ENCODE data around the gene GDI1. TPM values are rescaled to one million over a fixed set of nuclear protein-coding genes. Genes with fewer than 3 reads are reported as not detected.

GDI1 gene
- total and polyA plus RNA-seq, 9 donors: 72.8 to 188 (median 116) TPM

- Histone ChIP-seq H3K4me1 (ENCODE audit: insufficient read depth) (no peaks in the 10 kb centered on the region), H3K4me3 (no peak overlapping the region), H3K9me3 (no peaks in the 10 kb centered on the region), H3K36me3 (no peaks in the 10 kb centered on the region), H3K27ac (no peak overlapping the region), H3K27me3 (no peaks in the 10 kb centered on the region)
- no peak for DNase-seq
- WGBS, 3 donors: 85 to 91% (median 87%) methylated on average over 12 of the region's 12 CpGs
- intact Hi-C loops (cut with DNase I): no loop called here
- no peak for TF ChIP-seq EP300 (IDR thresholded peaks at IDR 0.05)
- no peak for TF ChIP-seq CTCF (IDR thresholded peaks at IDR 0.05)
- no peak for TF ChIP-seq POLR2A (IDR thresholded peaks at IDR 0.05)
These were observed 9.5 kb downstream of the GDI1 start for GRCh38 chrX:154446430-154446829.

- TF ChIP-seq EP300 (IDR thresholded peaks at IDR 0.05) (no peak), POLR2A (IDR thresholded peaks at IDR 0.05) (no peak), CTCF (IDR thresholded peaks at IDR 0.05) (no peak)
- H3K27ac ChIP-seq: no peak overlapping the region
- WGBS, 3 donors: 80 to 87% (median 85%) methylated on average over 14 of the region's 14 CpGs
- H3K9me3 ChIP-seq: no peaks in the 10 kb centered on the region
- no peaks in the 10 kb centered on the region for H3K36me3 ChIP-seq
- H3K27me3 ChIP-seq: no peaks in the 10 kb centered on the region
- DNase-seq: no peak
- no peaks in the 10 kb centered on the region for H3K4me1 ChIP-seq (ENCODE audit: insufficient read depth)
- H3K4me3 ChIP-seq: no peak overlapping the region
- intact Hi-C loops (cut with DNase I): no loop called here
These were observed 11.5 kb downstream of the GDI1 start for GRCh38 chrX:154448484-154448883.

GRCh38 chrX:154449618-154450017 is 12.7 kb downstream of the GDI1 start:
- no peaks in the 10 kb centered on the region for H3K36me3 ChIP-seq
- H3K4me3 ChIP-seq: no peak overlapping the region
- no peak for DNase-seq
- no peaks in the 10 kb centered on the region for H3K9me3 ChIP-seq
- no peaks in the 10 kb centered on the region for H3K27me3 ChIP-seq
- intact Hi-C loops (cut with DNase I): no loop called here
- TF ChIP-seq POLR2A (IDR thresholded peaks at IDR 0.05) (no peak), EP300 (IDR thresholded peaks at IDR 0.05) (no peak), CTCF (IDR thresholded peaks at IDR 0.05) (no peak)
- 87 to 89% (median 87%) methylated on average over 18 of the region's 18 CpGs for WGBS, 3 donors
- H3K27ac ChIP-seq: no peak overlapping the region
- H3K4me1 ChIP-seq (ENCODE audit: insufficient read depth): no peaks in the 10 kb centered on the region

- intact Hi-C loops (cut with DNase I): no loop called here
- Histone ChIP-seq H3K4me1 (ENCODE audit: insufficient read depth) (no peaks in the 10 kb centered on the region), H3K27ac (no peak overlapping the region), H3K27me3 (no peaks in the 10 kb centered on the region), H3K4me3 (no peak overlapping the region), H3K9me3 (no peaks in the 10 kb centered on the region), H3K36me3 (no peaks in the 10 kb centered on the region)
- TF ChIP-seq CTCF (IDR thresholded peaks at IDR 0.05) (no peak), POLR2A (IDR thresholded peaks at IDR 0.05) (no peak), EP300 (IDR thresholded peaks at IDR 0.05) (no peak)
- DNase-seq: no peak
- WGBS, 3 donors: 87 to 90% (median 89%) methylated on average over 17 of the region's 17 CpGs
These were observed 13.4 kb downstream of the GDI1 start for GRCh38 chrX:154450312-154450711.

GRCh38 chrX:154452823-154453222 is 15.9 kb downstream of the GDI1 start:
- H3K4me3 ChIP-seq: no peak overlapping the region
- DNase-seq: no peak
- H3K4me1 ChIP-seq (ENCODE audit: insufficient read depth): no peaks in the 10 kb centered on the region
- no peaks in the 10 kb centered on the region for H3K27me3 ChIP-seq
- H3K36me3 ChIP-seq: no peaks in the 10 kb centered on the region
- 89 to 91% (median 90%) methylated on average over 9 of the region's 9 CpGs for WGBS, 3 donors
- no peak overlapping the region for H3K27ac ChIP-seq
- H3K9me3 ChIP-seq: no peaks in the 10 kb centered on the region
- TF ChIP-seq EP300 (IDR thresholded peaks at IDR 0.05) (no peak), POLR2A (IDR thresholded peaks at IDR 0.05) (no peak), CTCF (IDR thresholded peaks at IDR 0.05) (no peak)
- intact Hi-C loops (cut with DNase I): no loop called here
